Esophagus squamous epithelium (tissue), 5 donors: ENCODE data around the gene XPOT. TPM values are rescaled to one million over a fixed set of nuclear protein-coding genes. Genes with fewer than 3 reads are reported as not detected.

ENCODE experiments used
- DNase-seq: peaks from one replicate; lab custom pipeline; 2025; lab: John Stamatoyannopoulos, UW
- H3K27ac ChIP-seq, 4 donors: fragments of 200-600 bp; sonication (generic); one replicate each; pipeline ENCODE4 v1.5.1; 2016 to 2019; ENCODE audit warnings: mild to moderate bottlenecking in 1 of 4
- H3K27me3 ChIP-seq, 4 donors: fragments of 200-600 bp; sonication (generic); 1 replicate in 3 of 4; 2 replicates in 1 of 4; pipeline versions ENCODE4 v1.5.1 to v1.6.0; 2017 to 2021; ENCODE audit warnings: antibody characterized with exemption in 1 of 4
- H3K36me3 ChIP-seq, 3 donors: fragments of 200-600 bp; sonication (generic); one replicate each; pipeline ENCODE4 v1.5.1; 2016 to 2019
- H3K4me1 ChIP-seq, 3 donors: fragments of 200-600 bp; sonication (generic); one replicate each; pipeline ENCODE4 v1.5.1; 2017 to 2019
- H3K4me3 ChIP-seq, 4 donors: fragments of 200-600 bp; sonication (generic); 1 replicate in 3 of 4; 2 replicates in 1 of 4; pipeline ENCODE4 v1.5.1; 2016 to 2019; ENCODE audit warnings: mild to moderate bottlenecking in 2 of 4, moderate library complexity in 1 of 4
- H3K9me3 ChIP-seq, 3 donors: fragments of 200-600 bp; sonication (generic); one replicate each; pipeline ENCODE4 v1.5.1; 2016 to 2019
- POLR2A ChIP-seq, 4 donors: fragments of 450-650 bp; IDR thresholded peaks; one replicate each; pipeline ENCODE4 v1.6.1; 2017; ENCODE audit warnings: antibody characterized with exemption in 4 of 4, mild to moderate bottlenecking in 4 of 4, moderate library complexity in 3 of 4
- WGBS, 2 donors: methylation state at CpG; one replicate each; pipeline ENCODE4 v1.1.5; 2018; 5-methylcytosine and 5-hydroxymethylcytosine counted together
- intact Hi-C: fragments of 100-400 bp; cut with DNase I; formaldehyde crosslinking; loops from one replicate; pipeline ENCODE4 v1.15.0; 2022
- total RNA-seq, 4 donors: library from RNA; depleted of rRNA; stranded (reverse); fragments of >200 nt; gene quantifications; one replicate each; pipeline ENCODE4 v1.1.0, GENCODE V29; 2016
- TF ChIP-seq, protein P1 (sequence below), 6 experiments: fragments of 450-650 bp in 4 of 6; fragments of 200-600 bp in 2 of 6; sonication (generic) in 2 of 6; IDR thresholded peaks; one replicate each; pipeline ENCODE4 v1.5.1; 2016 to 2019; ENCODE audit warnings: antibody characterized with exemption in 6 of 6, mild to moderate bottlenecking in 4 of 6, moderate library complexity in 4 of 6
- donor health status: DM: yes; HTN: yes; CAD: no.

Gene XPOT
- total RNA-seq, 4 donors from 2014 or later, result 29.9 to 61.2 (median 38.0) TPM

DNA sequence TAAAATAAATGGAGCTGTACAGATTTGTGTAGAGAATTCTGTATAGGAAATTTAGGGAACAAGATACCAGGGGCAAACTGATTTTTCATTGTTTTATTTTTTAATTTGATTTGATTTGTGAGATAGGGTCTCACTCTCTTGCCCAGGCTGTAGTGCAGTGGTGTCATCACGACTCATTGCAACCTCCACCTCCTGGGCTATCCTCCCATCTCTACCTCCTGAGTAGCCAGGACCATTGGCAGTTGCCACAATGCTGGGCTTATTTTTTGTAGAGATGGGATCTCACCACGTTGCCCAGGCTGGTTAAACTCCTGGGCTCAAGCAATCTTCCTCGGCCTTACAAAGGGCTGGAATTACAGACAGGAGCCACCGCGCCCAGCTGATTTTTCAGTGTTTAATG is 29.7 kb downstream of the XPOT start:
- H3K36me3 ChIP-seq, result peaks cover 7 to 100% (median 41%) of the 10 kb centered on the region in 3 donors
- no peaks in the 10 kb centered on the region for H3K9me3 ChIP-seq
- no peak overlapping the region for H3K27ac ChIP-seq
- TF ChIP-seq, protein P1, sequence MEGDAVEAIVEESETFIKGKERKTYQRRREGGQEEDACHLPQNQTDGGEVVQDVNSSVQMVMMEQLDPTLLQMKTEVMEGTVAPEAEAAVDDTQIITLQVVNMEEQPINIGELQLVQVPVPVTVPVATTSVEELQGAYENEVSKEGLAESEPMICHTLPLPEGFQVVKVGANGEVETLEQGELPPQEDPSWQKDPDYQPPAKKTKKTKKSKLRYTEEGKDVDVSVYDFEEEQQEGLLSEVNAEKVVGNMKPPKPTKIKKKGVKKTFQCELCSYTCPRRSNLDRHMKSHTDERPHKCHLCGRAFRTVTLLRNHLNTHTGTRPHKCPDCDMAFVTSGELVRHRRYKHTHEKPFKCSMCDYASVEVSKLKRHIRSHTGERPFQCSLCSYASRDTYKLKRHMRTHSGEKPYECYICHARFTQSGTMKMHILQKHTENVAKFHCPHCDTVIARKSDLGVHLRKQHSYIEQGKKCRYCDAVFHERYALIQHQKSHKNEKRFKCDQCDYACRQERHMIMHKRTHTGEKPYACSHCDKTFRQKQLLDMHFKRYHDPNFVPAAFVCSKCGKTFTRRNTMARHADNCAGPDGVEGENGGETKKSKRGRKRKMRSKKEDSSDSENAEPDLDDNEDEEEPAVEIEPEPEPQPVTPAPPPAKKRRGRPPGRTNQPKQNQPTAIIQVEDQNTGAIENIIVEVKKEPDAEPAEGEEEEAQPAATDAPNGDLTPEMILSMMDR (IDR thresholded peaks at IDR 0.05), result no peak
- no peak for TF ChIP-seq POLR2A (IDR thresholded peaks at IDR 0.05)
- DNase-seq, result no peak
- intact Hi-C loops, result no loop called here
- H3K27me3 ChIP-seq, result no peaks in the 10 kb centered on the region
- H3K4me1 ChIP-seq, result no peaks in the 10 kb centered on the region
- 90 to 91% methylated on average over 5 of the region's 5 CpGs for WGBS, 2 donors
- no peak overlapping the region for H3K4me3 ChIP-seq

DNA sequence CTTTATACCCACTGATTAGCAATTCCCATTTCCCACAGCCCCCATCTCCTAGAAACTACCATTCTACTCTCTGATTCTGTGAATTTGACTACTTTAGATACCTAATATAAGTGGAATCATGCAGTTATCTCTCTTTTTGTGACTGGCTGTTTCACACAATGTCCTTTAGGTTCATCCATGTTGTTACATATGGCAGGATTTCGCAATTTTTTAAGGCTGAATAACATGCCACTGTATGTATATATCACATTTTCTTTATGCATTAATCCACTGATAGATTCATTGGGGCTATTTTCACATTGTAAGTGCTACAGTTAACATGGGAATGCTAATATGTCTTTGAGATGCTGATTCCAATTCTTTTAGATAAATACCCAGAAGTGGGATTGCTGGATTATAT is 35.9 kb downstream of the XPOT start:
- Histone ChIP-seq H3K27me3 (no peaks in the 10 kb centered on the region), H3K9me3 (no peaks in the 10 kb centered on the region), H3K27ac (no peak overlapping the region), H3K4me1 (no peaks in the 10 kb centered on the region), H3K4me3 (no peak overlapping the region), H3K36me3 (peaks cover 7 to 100% (median 24%) of the 10 kb centered on the region in 3 donors)
- DNase-seq, result no peak
- intact Hi-C loops, result no loop called here
- 100% methylated on average over 1 of the region's 1 CpG for WGBS, 2 donors
- TF ChIP-seq, protein P1 (IDR thresholded peaks at IDR 0.05), result no peak
- no peak for TF ChIP-seq POLR2A (IDR thresholded peaks at IDR 0.05)

DNA sequence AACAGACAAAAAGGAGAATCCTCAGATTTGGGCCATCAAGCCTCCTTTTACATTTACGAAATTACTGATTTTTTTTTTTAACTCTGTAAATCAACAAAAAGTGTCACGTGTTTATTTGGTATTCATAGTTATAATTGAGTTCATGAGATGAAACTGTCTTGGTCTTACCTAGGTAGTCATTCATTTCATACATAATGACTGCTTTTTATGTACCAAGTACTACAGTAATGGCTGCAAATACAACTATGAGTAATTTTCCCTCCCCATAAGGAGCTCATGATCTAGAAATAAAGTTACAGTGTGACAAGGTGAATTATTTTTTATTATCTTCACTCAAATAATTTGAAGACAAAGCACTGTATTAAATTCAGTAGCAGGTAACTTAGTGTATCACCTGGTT is 41.3 kb downstream of the XPOT start:
- Histone ChIP-seq H3K4me3 (no peak overlapping the region), H3K4me1 (peaks cover 0 to 2% (median 0%) of the 10 kb centered on the region in 3 donors), H3K27me3 (no peaks in the 10 kb centered on the region), H3K27ac (no peak overlapping the region), H3K9me3 (no peaks in the 10 kb centered on the region), H3K36me3 (peaks cover 0 to 90% (median 4%) of the 10 kb centered on the region in 3 donors)
- 87 to 96% methylated on average over 2 of the region's 2 CpGs for WGBS, 2 donors
- no peak for TF ChIP-seq POLR2A (IDR thresholded peaks at IDR 0.05)
- TF ChIP-seq, protein P1 (IDR thresholded peaks at IDR 0.05), result no peak
- no peak for DNase-seq
- intact Hi-C loops, result no loop called here

DNA sequence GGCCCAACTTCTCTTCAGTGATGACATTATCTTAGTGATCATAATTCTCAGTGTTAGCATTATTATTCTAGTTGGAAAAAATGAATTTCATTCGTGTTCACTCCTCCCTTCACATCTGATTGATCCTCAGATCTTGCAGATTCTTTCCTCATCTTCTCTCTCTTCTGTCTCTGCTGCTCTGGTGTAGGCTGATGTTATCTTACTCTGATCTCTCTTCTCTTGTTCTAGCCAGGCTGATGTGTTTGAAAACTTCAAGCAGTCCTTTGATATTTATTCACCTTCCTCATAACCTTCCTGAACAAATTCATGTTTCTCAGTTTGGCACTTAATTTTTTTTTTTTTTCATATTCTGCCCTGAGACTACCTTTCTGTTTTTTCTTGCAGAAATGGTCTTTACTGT is 42.1 kb downstream of the XPOT start:
- intact Hi-C loops, result no loop called here
- no peak overlapping the region for H3K4me3 ChIP-seq
- H3K4me1 ChIP-seq, result peaks cover 4 to 11% (median 6%) of the 10 kb centered on the region in 3 donors
- no peak for DNase-seq
- H3K27me3 ChIP-seq, result no peaks in the 10 kb centered on the region
- TF ChIP-seq, protein P1 (IDR thresholded peaks at IDR 0.05), result no peak
- no peak for TF ChIP-seq POLR2A (IDR thresholded peaks at IDR 0.05)
- H3K9me3 ChIP-seq, result no peaks in the 10 kb centered on the region
- no peak overlapping the region for H3K27ac ChIP-seq
- H3K36me3 ChIP-seq, result peaks cover 0 to 82% (median 4%) of the 10 kb centered on the region in 3 donors
- WGBS, 2 donors, result 81 to 82% methylated on average over 1 of the region's 1 CpG

DNA sequence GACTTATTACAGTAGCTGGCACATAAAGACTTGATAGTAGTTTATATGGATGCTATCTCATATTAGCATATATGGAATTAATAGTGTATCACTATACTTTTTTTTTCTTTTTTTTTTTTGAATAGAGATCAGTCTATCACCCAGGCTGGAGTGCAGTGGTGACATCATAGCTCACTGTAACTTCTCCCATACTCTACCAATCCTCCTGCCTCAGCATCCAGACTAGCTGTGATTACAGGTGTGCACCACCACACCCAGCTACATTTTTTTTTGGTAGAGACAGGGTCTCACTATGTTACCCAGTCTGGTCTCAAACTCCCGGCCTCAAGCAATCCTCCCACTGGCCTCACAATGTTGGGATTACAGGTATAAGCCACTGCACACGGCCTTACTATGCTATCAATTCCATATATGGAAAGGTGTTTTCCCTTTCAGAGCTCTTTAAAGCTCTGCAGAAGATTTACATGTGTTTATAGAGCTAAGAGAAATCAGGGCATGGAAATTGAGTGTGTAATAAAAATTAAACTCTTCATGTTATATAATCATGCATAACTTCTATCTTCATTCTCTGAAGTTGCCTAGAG is 46.0 kb downstream of the XPOT start:
- intact Hi-C loops, result no loop called here
- H3K4me3 ChIP-seq, result no peak overlapping the region
- 61% methylated on average over 2 of the region's 2 CpGs for WGBS, 2 donors
- peaks cover 0 to 43% (median 0%) of the 10 kb centered on the region in 3 donors for H3K36me3 ChIP-seq
- no peaks in the 10 kb centered on the region for H3K9me3 ChIP-seq
- no peak overlapping the region for H3K27ac ChIP-seq
- DNase-seq, result no peak
- TF ChIP-seq POLR2A (IDR thresholded peaks at IDR 0.05), result no peak
- TF ChIP-seq, protein P1 (IDR thresholded peaks at IDR 0.05), result no peak
- H3K27me3 ChIP-seq, result no peaks in the 10 kb centered on the region
- H3K4me1 ChIP-seq, result peaks cover 11 to 33% (median 13%) of the 10 kb centered on the region in 3 donors
